Dermis blood vessel endothelial cell (primary cell): ENCODE measurements around the gene CREB3. TPM values are rescaled to one million over a fixed set of nuclear protein-coding genes. Genes with fewer than 3 reads are reported as not detected.

ENCODE experiments used
- DNase-seq: peaks from one replicate; pipeline ENCODE4 v3.0.0; 2010
- total RNA-seq: library from RNA; depleted of rRNA; stranded (reverse); fragments of >200 nt; gene quantifications from 2 replicates; pipeline ENCODE4 v1.2.3, GENCODE V29; 2014

Gene CREB3
- total RNA-seq, 1 donor from 2014 or later = 66.5 TPM

- no peak for DNase-seq
Measured at GRCh38 chr9:35750256-35750531, 17.7 kb downstream of the CREB3 start.

DNA sequence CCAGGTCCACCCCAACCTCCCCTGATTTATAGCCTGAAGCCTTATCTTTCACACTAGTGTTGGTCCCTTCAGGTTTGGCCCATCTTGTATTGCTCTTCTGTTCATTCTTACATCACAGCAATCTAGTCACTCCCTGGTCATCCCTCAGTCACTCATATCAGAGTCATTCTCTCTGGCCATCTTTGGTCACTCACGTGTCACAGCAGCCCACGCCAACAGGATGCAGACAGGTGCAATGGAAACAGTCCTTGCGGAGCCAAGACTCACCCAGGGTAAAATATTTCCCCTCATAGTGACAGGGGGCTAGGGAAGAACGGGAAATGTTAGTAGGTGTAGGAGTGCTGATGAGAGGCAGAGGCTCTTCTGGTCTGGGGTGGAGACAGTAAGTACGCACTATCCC lies 21.0 kb downstream of the CREB3 start:
- DNase-seq = no peak

GRCh38 chr9:35754264-35754663 lies 21.8 kb downstream of the CREB3 start, which contains the start of gene MSMP:
TSS of gene MSMP (minus strand) at chr9:35754276. CDS start at chr9:35754129, 147 bp downstream.
- DNase-seq = peak; percentile 57

GRCh38 chr9:35755071-35755470 lies 22.6 kb downstream of the CREB3 start:
- peak; percentile 46 for DNase-seq

GRCh38 chr9:35756275-35757225 lies 24.1 kb downstream of the CREB3 start:
- peak; percentile 88 for DNase-seq

- DNase-seq = peak; percentile 74
Measured at GRCh38 chr9:35757226-35757891, 24.9 kb downstream of the CREB3 start.

- no peak for DNase-seq
Measured at GRCh38 chr9:35757892-35758275, 25.4 kb downstream of the CREB3 start.

DNA sequence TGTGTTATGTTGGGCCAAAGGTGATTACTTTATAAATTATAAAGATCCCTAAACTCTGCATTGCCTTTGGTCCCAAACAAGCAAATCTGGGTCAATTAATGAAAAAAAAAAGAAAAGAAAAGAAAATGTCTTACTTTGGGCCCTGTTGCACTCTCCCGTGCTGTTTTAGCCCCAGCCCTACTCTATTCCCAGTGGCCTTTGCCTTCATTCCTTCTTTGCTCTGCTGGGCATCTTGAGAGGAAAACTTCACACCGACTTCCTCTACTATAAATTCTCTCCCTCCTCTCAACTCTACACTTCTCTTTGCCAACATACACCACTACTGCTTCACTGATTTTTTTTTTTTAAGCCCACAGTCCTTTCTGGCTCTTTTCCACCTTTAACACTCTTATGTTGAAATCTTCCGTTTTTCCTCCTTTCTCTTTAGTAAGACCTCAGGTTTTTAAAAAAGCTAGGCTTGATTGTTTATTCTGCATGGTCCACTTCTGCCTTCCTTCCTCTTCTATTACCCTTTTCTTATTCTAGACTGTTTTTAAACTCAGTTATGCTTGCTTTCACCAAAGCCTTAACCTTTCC lies 26.1 kb downstream of the CREB3 start:
- DNase-seq = no peak

GRCh38 chr9:35759795-35760194 lies 27.3 kb downstream of the CREB3 start:
- DNase-seq = no peak

DNA sequence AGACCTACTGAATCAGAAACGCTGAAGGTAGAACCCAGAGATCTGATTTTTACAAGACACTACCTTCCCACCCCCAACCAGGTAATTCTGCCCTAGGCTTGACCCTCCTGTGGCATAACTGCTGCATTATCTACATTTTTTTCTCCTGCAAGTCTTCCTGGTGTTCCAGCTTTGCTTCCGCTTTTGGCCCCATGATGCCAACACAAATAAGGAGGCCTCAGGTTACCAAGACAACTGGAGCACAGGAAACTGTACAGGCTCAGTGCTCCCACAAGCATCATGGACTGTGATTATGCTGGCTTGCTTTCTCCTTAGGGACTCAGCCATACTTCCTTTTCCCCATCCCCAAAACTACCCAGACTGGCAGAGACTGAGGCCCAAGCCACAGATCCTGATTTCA lies 28.2 kb downstream of the CREB3 start:
- peak; percentile 97 for DNase-seq

GRCh38 chr9:35763181-35763580 lies 30.7 kb downstream of the CREB3 start:
- no peak for DNase-seq

GRCh38 chr9:35763803-35764202 lies 31.3 kb downstream of the CREB3 start:
- DNase-seq = no peak

GRCh38 chr9:35766997-35767396 lies 34.5 kb downstream of the CREB3 start:
- DNase-seq = no peak

DNA sequence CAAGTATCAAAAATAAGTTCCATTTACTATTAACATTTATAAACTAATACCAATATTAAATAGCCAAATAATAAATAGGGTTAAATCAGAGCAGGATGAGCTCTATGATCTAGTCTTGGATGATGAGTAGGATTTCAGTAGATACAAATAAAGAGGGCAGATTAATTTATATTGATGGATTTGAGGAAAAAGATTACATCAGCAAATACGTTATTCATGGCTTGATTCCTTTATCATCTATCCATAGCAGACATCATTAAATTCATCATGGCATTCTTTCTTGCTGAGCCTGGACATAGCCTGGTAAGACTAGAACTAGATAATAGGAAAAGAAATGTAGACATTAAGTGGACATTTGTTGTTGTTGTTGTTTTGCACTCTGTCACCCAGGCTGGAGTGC lies 35.0 kb downstream of the CREB3 start:
- DNase-seq = no peak

GRCh38 chr9:35769763-35770162 lies 37.3 kb downstream of the CREB3 start:
- DNase-seq = no peak

GRCh38 chr9:35771075-35771433 lies 38.6 kb downstream of the CREB3 start:
- no peak for DNase-seq

GRCh38 chr9:35771534-35771933 lies 39.1 kb downstream of the CREB3 start:
- DNase-seq = peak; percentile 80

GRCh38 chr9:35771943-35772342 lies 39.5 kb downstream of the CREB3 start:
- no peak for DNase-seq

DNA sequence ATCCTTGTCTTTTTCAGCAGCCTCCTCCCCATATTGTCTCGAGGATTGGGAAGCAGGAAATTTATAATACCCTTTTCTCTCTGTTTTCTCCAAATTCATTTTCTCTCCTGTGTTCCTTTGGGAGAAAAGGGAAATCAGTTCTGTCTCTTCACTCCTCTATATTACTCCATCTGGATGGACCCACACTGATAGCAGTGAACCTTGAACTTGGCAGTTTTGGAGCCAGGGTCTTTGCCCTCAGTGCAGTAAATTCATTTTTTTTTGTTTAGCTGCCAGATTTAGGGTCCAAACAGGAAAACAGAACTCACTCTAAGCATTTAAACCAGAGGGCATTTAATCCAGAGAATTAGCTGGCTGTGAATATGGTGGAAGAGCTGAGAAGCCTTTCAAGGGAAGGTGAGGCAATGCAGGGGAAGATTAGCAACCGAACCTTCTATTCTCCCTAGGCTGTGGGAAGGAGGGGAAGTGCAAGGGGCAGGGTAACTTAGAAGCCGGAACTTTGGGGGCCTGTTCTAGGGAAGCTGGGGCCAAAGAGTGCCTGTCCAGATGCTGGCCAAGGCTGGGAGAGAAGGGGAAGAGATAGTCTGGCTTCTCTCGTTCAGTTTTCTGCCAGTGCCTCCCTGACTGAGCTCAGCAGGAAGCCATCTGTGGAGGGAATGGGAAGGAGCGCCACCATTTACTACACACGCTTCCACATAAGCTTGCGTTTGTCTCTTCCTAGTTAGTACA lies 42.6 kb downstream of the CREB3 start:
- peak; percentile 59 for DNase-seq

- no peak for DNase-seq
Measured at GRCh38 chr9:35776018-35776417, 43.6 kb downstream of the CREB3 start.

GRCh38 chr9:35778496-35778895 lies 46.0 kb downstream of the CREB3 start:
- DNase-seq = no peak

DNA sequence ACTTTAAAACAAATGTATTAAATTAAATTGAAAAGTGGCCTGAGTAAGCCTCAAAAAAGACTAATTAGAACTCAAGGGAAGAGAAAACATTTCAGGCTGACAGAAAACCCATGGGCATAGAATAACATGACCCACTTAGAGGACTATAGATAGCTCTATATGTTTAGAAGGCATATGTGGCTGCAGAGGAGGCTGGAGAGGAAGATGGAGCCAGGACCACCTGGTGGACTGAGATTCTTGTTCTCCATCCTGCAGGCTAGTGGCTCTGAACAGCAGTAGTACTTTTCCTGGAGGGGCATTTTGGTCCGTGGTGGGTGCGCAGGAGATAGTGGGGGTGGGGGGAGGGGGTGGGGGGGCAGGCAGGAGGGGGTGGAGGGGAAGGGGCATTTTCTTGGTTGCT lies 48.6 kb downstream of the CREB3 start:
- DNase-seq = no peak

DNA sequence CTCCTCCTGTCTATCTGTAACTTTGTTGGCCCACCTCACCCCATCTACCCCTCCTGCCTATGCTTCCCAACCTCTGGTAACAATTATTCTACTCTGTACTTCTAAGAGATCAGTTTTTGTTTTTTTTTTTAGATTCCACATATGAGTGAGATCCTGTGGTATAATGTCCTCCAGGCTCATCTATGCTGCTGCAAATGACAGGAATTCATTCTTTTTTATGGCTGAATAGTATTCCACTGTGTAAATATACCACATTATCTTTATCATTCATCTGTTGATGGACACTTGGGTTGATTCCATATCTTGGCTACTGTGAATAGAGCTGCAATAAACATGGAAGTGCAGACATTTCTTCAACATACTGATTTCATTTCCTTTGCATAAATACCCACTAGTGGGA lies 51.0 kb downstream of the CREB3 start:
- DNase-seq = no peak
